HEK293 (cell line): ENCODE measurements around the gene CLDN34.

Experiments used
- CTCF ChIA-PET: fragments of 350-600 bp; formaldehyde crosslinking; extraction: SDS; loops from one replicate; lab custom pipeline; 2021; ENCODE audit warnings: antibody characterized with exemption; lab: Yijun Ruan, JAX
- POLR2A ChIA-PET: fragments of 300-600 bp; formaldehyde crosslinking; extraction: SDS; loops from one replicate; lab custom pipeline; 2020; ENCODE audit warnings: antibody characterized with exemption, inconsistent platforms; lab: Yijun Ruan, JAX
- H3K27ac ChIP-seq: fragments of 200-500 bp; sonication (Bioruptor generic); 2 replicates; pipeline ENCODE4 v1.5.1; 2014; ENCODE audit warnings: low read depth, low read length, control low read depth, inconsistent platforms; ENCODE audit errors: extremely low read depth
- H3K36me3 ChIP-seq, 2 experiments: fragments of 200-500 bp in 1 of 2; sonication (Bioruptor generic) in 1 of 2; 1 replicate in 1 of 2; 2 replicates in 1 of 2; pipeline ENCODE4 v1.5.1; 2014 to 2017; ENCODE audit warnings: inconsistent platforms in 2 of 2, low read length in 2 of 2; ENCODE audit not compliant: control insufficient read depth in 2 of 2, insufficient read depth in 1 of 2
- H3K4me1 ChIP-seq: fragments of 200-500 bp; sonication (Bioruptor generic); 2 replicates; pipeline ENCODE4 v1.5.1; 2014; ENCODE audit warnings: mild to moderate bottlenecking, low read length, inconsistent platforms; ENCODE audit not compliant: control insufficient read depth, insufficient read depth
- H3K4me3 ChIP-seq: 2 replicates; pipeline ENCODE4 v1.5.1; 2011; ENCODE audit warnings: low read depth, mild to moderate bottlenecking, control low read depth, low read length, moderate library complexity
- H3K9me3 ChIP-seq: fragments of 200-500 bp; sonication (Bioruptor generic); 2 replicates; pipeline ENCODE4 v1.5.1; 2014; ENCODE audit warnings: low read depth, low read length, inconsistent platforms; ENCODE audit not compliant: control insufficient read depth, insufficient read depth
- HOXA7 ChIP-seq: sonication (generic); formaldehyde crosslinking; IDR thresholded peaks from 2 replicates; pipeline ENCODE4 v1.8.1; 2022; ENCODE audit warnings: missing genetic modification reagents, borderline replicate concordance
- HOXC10 ChIP-seq: sonication (generic); formaldehyde crosslinking; IDR thresholded peaks from 2 replicates; pipeline ENCODE4 v1.8.1; 2023; ENCODE audit warnings: mild to moderate bottlenecking, missing genetic modification reagents
- SCRT1 ChIP-seq: fragments of 450-650 bp; formaldehyde crosslinking; IDR thresholded peaks from 2 replicates; pipeline ENCODE4 v1.5.1; 2016; ENCODE audit warnings: missing biosample characterization, missing genetic modification characterization, borderline replicate concordance
- WT1 ChIP-seq: fragments of 450-650 bp; formaldehyde crosslinking; IDR thresholded peaks from 2 replicates; pipeline ENCODE4 v1.5.1; 2016; ENCODE audit warnings: missing biosample characterization, missing genetic modification characterization
- ZBTB21 ChIP-seq: fragments of 450-650 bp; formaldehyde crosslinking; IDR thresholded peaks from 2 replicates; pipeline ENCODE4 v1.5.1; 2017; ENCODE audit warnings: missing biosample characterization, missing genetic modification characterization
- ZBTB7A ChIP-seq: fragments of 450-650 bp; formaldehyde crosslinking; IDR thresholded peaks from 2 replicates; pipeline ENCODE4 v1.5.1; 2016; ENCODE audit warnings: low read depth, missing biosample characterization, missing genetic modification characterization
- ZBTB8A ChIP-seq: fragments of 450-650 bp; formaldehyde crosslinking; IDR thresholded peaks from 2 replicates; pipeline ENCODE4 v1.5.1; 2016; ENCODE audit warnings: missing biosample characterization, missing genetic modification characterization
- ZFP41 ChIP-seq: fragments of 450-650 bp; formaldehyde crosslinking; IDR thresholded peaks from 2 replicates; pipeline ENCODE4 v1.5.1; 2016; ENCODE audit warnings: missing biosample characterization, missing genetic modification characterization, borderline replicate concordance
- ZNF133 ChIP-seq: fragments of 450-650 bp; formaldehyde crosslinking; IDR thresholded peaks from 2 replicates; pipeline ENCODE4 v1.5.1; 2016; ENCODE audit warnings: missing biosample characterization, missing genetic modification characterization
- ZNF221 ChIP-seq: fragments of 450-650 bp; formaldehyde crosslinking; IDR thresholded peaks from 2 replicates; pipeline ENCODE4 v1.5.1; 2017; ENCODE audit warnings: missing biosample characterization, missing genetic modification characterization, borderline replicate concordance
- ZNF266 ChIP-seq: fragments of 450-650 bp; formaldehyde crosslinking; IDR thresholded peaks from 2 replicates; pipeline ENCODE4 v1.5.1; 2016; ENCODE audit warnings: missing biosample characterization, missing genetic modification characterization, low read depth
- ZNF426 ChIP-seq: fragments of 450-650 bp; formaldehyde crosslinking; IDR thresholded peaks from 2 replicates; pipeline ENCODE4 v1.5.1; 2017; ENCODE audit warnings: missing biosample characterization, missing genetic modification characterization, mild to moderate bottlenecking, inconsistent platforms, moderate library complexity
- ZNF521 ChIP-seq: fragments of 450-650 bp; formaldehyde crosslinking; IDR thresholded peaks from 2 replicates; pipeline ENCODE4 v1.5.1; 2017; ENCODE audit warnings: missing biosample characterization, mild to moderate bottlenecking, missing genetic modification characterization
- ZSCAN23 ChIP-seq: fragments of 450-650 bp; formaldehyde crosslinking; IDR thresholded peaks from 2 replicates; pipeline ENCODE4 v1.5.1; 2016; ENCODE audit warnings: missing biosample characterization, missing genetic modification characterization
- TF ChIP-seq, protein P1 (sequence below): fragments of 450-650 bp; formaldehyde crosslinking; IDR thresholded peaks from 2 replicates; pipeline ENCODE4 v1.5.1; 2016; ENCODE audit warnings: missing biosample characterization, missing genetic modification characterization
- TF ChIP-seq, protein P2 (sequence below): fragments of 450-650 bp; formaldehyde crosslinking; IDR thresholded peaks from 2 replicates; pipeline ENCODE4 v1.5.1; 2017; ENCODE audit warnings: missing biosample characterization, missing genetic modification characterization
- TF ChIP-seq, protein P3 (sequence below): sonication (generic); formaldehyde crosslinking; IDR thresholded peaks from 2 replicates; pipeline ENCODE4 v1.8.1; 2022; ENCODE audit warnings: mild to moderate bottlenecking, moderate library complexity, missing genetic modification reagents

The CLDN34 gene

DNA sequence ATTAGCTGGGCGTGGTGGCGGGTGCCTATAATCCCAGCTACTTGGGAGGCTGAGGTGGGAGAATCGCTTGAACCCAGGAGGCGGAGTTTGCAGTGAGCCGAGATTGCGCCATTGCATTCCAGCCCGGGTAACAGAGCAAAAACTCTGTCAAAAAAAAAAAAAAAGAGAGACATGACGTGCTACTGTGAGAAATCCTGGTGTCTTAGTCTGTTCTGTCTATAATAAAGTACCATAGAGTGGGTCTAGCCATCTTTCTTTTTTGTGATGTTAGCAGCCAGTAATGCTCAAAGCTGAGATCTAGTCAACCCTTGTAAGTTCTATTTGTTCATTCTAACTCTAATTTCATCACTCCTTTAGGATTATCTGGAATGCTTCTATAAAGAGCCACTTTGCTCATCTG is 38.9 kb downstream of the CLDN34 start:
- no peak for TF ChIP-seq HOXC10
- TF ChIP-seq, protein P1, sequence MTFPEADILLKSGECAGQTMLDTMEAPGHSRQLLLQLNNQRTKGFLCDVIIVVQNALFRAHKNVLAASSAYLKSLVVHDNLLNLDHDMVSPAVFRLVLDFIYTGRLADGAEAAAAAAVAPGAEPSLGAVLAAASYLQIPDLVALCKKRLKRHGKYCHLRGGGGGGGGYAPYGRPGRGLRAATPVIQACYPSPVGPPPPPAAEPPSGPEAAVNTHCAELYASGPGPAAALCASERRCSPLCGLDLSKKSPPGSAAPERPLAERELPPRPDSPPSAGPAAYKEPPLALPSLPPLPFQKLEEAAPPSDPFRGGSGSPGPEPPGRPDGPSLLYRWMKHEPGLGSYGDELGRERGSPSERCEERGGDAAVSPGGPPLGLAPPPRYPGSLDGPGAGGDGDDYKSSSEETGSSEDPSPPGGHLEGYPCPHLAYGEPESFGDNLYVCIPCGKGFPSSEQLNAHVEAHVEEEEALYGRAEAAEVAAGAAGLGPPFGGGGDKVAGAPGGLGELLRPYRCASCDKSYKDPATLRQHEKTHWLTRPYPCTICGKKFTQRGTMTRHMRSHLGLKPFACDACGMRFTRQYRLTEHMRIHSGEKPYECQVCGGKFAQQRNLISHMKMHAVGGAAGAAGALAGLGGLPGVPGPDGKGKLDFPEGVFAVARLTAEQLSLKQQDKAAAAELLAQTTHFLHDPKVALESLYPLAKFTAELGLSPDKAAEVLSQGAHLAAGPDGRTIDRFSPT (tag by site-specific recombination) = no peak
- no peak for TF ChIP-seq SCRT1 (tag by site-specific recombination)
- no peak for TF ChIP-seq ZSCAN23 (tag by site-specific recombination)
- no peak for TF ChIP-seq ZBTB21 (tag by site-specific recombination)
- H3K4me3 ChIP-seq = no peak overlapping the region
- POLR2A ChIA-PET = no interaction called here
- CTCF ChIA-PET = no interaction called here
- no peaks in the 10 kb centered on the region for H3K36me3 ChIP-seq
- no peaks in the 10 kb centered on the region for H3K4me1 ChIP-seq
- H3K9me3 ChIP-seq = no peaks in the 10 kb centered on the region
- no peak overlapping the region for H3K27ac ChIP-seq

DNA sequence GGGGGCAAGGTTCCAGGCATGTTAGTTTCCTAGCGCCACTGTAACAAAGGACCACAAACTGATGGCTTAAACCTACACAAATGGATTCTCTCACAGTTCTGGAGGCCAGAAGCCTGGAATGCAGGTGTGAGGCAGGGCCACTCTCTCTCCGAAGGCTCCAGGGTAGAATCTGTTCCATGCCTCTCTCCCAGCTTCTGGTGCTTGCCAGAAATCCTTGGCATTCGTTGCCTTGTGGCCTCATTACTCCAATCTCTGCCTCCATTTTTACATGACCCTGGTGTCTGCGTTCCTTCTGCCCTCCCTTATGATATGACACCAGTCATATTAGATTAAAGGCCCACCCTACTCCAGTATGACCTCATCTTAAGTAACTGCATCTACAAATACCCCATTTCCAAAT is 39.6 kb downstream of the CLDN34 start:
- Histone ChIP-seq H3K36me3 (no peaks in the 10 kb centered on the region), H3K4me1 (no peaks in the 10 kb centered on the region), H3K4me3 (no peak overlapping the region), H3K9me3 (no peaks in the 10 kb centered on the region), H3K27ac (no peak overlapping the region)
- CTCF ChIA-PET = no interaction called here
- POLR2A ChIA-PET = no interaction called here
- TF ChIP-seq HOXA7 (CRISPR knock-in tag) (no peak), ZBTB7A (tag by site-specific recombination) (no peak), ZSCAN23 (tag by site-specific recombination) (no peak), ZNF221 (tag by site-specific recombination) (no peak), WT1 (tag by site-specific recombination) (no peak), ZBTB8A (no peak), ZNF266 (no peak)
- TF ChIP-seq, protein P2, sequence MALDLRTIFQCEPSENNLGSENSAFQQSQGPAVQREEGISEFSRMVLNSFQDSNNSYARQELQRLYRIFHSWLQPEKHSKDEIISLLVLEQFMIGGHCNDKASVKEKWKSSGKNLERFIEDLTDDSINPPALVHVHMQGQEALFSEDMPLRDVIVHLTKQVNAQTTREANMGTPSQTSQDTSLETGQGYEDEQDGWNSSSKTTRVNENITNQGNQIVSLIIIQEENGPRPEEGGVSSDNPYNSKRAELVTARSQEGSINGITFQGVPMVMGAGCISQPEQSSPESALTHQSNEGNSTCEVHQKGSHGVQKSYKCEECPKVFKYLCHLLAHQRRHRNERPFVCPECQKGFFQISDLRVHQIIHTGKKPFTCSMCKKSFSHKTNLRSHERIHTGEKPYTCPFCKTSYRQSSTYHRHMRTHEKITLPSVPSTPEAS (tag by site-specific recombination) = no peak
- TF ChIP-seq, protein P3, sequence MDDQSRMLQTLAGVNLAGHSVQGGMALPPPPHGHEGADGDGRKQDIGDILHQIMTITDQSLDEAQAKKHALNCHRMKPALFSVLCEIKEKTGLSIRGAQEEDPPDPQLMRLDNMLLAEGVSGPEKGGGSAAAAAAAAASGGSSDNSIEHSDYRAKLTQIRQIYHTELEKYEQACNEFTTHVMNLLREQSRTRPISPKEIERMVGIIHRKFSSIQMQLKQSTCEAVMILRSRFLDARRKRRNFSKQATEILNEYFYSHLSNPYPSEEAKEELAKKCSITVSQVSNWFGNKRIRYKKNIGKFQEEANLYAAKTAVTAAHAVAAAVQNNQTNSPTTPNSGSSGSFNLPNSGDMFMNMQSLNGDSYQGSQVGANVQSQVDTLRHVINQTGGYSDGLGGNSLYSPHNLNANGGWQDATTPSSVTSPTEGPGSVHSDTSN (CRISPR knock-in tag) = no peak

DNA sequence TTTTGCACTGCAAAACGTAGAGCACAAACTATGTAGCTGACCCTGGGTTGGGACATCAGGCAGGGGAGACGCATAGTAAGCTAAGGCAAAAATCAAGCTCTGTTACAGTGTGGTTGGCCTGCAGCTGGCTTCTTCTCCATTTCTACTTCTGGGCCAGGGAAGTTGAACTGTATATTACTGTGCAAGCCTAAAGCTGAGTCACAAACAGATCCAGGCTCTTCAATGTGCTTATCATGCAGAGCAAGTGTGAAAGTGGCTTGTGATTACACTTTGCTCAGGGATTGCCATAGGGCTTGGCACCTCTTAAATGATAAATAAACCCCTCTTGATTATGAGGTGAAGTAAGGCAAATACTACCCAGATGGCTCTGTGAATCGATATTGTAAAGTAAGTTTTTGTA is 40.5 kb downstream of the CLDN34 start:
- no peak overlapping the region for H3K4me3 ChIP-seq
- no peaks in the 10 kb centered on the region for H3K9me3 ChIP-seq
- no peak overlapping the region for H3K27ac ChIP-seq
- POLR2A ChIA-PET = no interaction called here
- no peaks in the 10 kb centered on the region for H3K4me1 ChIP-seq
- TF ChIP-seq ZFP41 (tag by site-specific recombination) (no peak), ZNF521 (tag by site-specific recombination) (no peak), ZNF133 (tag by site-specific recombination) (no peak), ZNF426 (tag by site-specific recombination) (no peak)
- TF ChIP-seq, all 188 proteins: peak for 0
- CTCF ChIA-PET = no interaction called here
- no peaks in the 10 kb centered on the region for H3K36me3 ChIP-seq
